Loucy (cell line): Measurements from ENCODE around the gene TBATA.

ENCODE experiments used
- EZH2phosphoT487 ChIP-seq: fragments of 200-600 bp; IDR thresholded peaks from 2 replicates; pipeline ENCODE4 v1.6.1; 2018; ENCODE audit warnings: antibody characterized with exemption, mild to moderate bottlenecking, moderate library complexity, borderline replicate concordance
- TF ChIP-seq, protein P1 (sequence below): fragments of 200-600 bp; sonication (generic); conservative IDR thresholded peaks from 2 replicates; pipeline ENCODE4 v1.5.1; 2014; ENCODE audit warnings: mild to moderate bottlenecking, antibody characterized with exemption, low read length

DNA sequence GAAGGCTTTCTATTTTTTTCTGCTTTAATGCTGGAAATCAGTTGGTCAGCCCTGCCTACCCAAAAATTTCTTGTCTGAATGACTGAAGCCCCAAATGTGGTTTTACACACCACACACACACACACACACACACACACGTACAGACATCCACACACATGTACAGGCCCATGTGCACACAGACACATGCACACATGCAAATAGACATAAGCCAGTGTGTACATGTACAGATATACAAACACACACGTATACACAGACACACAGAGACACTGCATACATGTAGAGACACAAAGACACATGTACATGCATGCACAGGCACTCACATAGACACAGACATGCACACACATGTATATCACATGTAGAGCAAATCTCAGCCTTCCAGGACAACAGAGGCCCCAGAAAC, 54.2 kb downstream of the TBATA start:
- TF ChIP-seq, protein P1, sequence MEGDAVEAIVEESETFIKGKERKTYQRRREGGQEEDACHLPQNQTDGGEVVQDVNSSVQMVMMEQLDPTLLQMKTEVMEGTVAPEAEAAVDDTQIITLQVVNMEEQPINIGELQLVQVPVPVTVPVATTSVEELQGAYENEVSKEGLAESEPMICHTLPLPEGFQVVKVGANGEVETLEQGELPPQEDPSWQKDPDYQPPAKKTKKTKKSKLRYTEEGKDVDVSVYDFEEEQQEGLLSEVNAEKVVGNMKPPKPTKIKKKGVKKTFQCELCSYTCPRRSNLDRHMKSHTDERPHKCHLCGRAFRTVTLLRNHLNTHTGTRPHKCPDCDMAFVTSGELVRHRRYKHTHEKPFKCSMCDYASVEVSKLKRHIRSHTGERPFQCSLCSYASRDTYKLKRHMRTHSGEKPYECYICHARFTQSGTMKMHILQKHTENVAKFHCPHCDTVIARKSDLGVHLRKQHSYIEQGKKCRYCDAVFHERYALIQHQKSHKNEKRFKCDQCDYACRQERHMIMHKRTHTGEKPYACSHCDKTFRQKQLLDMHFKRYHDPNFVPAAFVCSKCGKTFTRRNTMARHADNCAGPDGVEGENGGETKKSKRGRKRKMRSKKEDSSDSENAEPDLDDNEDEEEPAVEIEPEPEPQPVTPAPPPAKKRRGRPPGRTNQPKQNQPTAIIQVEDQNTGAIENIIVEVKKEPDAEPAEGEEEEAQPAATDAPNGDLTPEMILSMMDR = no peak
- no peak for TF ChIP-seq EZH2phosphoT487
